Astrocyte (in vitro differentiated cells and primary cell): ENCODE results near the gene TMEM178B.

Source experiments
- EZH2 ChIP-seq: IDR thresholded peaks from 2 replicates; pipeline ENCODE4 v1.6.1; 2012; ENCODE audit warnings: mild to moderate bottlenecking, low read length, inconsistent platforms; ENCODE audit not compliant: insufficient read depth
- TF ChIP-seq, protein P1 (sequence below): IDR thresholded peaks from 2 replicates; pipeline ENCODE4 v1.5.1; 2011; ENCODE audit warnings: low read depth, mild to moderate bottlenecking, inconsistent platforms, low read length, moderate library complexity; ENCODE audit not compliant: insufficient read depth

- TF ChIP-seq, protein P1, sequence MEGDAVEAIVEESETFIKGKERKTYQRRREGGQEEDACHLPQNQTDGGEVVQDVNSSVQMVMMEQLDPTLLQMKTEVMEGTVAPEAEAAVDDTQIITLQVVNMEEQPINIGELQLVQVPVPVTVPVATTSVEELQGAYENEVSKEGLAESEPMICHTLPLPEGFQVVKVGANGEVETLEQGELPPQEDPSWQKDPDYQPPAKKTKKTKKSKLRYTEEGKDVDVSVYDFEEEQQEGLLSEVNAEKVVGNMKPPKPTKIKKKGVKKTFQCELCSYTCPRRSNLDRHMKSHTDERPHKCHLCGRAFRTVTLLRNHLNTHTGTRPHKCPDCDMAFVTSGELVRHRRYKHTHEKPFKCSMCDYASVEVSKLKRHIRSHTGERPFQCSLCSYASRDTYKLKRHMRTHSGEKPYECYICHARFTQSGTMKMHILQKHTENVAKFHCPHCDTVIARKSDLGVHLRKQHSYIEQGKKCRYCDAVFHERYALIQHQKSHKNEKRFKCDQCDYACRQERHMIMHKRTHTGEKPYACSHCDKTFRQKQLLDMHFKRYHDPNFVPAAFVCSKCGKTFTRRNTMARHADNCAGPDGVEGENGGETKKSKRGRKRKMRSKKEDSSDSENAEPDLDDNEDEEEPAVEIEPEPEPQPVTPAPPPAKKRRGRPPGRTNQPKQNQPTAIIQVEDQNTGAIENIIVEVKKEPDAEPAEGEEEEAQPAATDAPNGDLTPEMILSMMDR = no peak
- no peak for TF ChIP-seq EZH2
Observed at GRCh38 chr7:141181812-141182211, 107.9 kb downstream of the TMEM178B start.
